GM23338 (cell line): ENCODE data around the gene ACADS. TPM values are rescaled to one million over a fixed set of nuclear protein-coding genes. Genes with fewer than 3 reads are reported as not detected.

Experiments
- ATAC-seq: fragments of 200-7000 bp; cut with Tn5 transposase; 3 replicates; pipeline ENCODE4 v1.9.1; 2020
- DNase-seq: peaks from one replicate; pipeline ENCODE4 v3.0.0-alpha.2; 2015; ENCODE audit warnings: low spot score
- H2AFZ ChIP-seq: fragments of 200-600 bp; sonication (generic); 2 replicates; pipeline ENCODE4 v1.8.0; 2016; ENCODE audit warnings: antibody characterized with exemption, mild to moderate bottlenecking, moderate library complexity
- H3F3A ChIP-seq: fragments of 200-600 bp; sonication (generic); replicated peaks from 2 replicates; pipeline ENCODE4 v1.8.0; 2017; ENCODE audit warnings: antibody characterized with exemption, mixed run types, low read depth
- H3K27ac ChIP-seq: fragments of 200-600 bp; sonication (generic); 2 replicates; pipeline ENCODE4 v1.6.1; 2016; ENCODE audit warnings: low read depth
- H3K27me3 ChIP-seq: fragments of 200-600 bp; sonication (generic); 2 replicates; pipeline ENCODE4 v1.8.0; 2016; ENCODE audit warnings: mild to moderate bottlenecking, mixed run types, moderate library complexity; ENCODE audit not compliant: insufficient read depth
- H3K36me3 ChIP-seq: fragments of 200-600 bp; sonication (generic); 2 replicates; pipeline ENCODE4 v1.8.0; 2016; ENCODE audit warnings: mild to moderate bottlenecking; ENCODE audit not compliant: insufficient read depth
- H3K4me1 ChIP-seq: fragments of 200-600 bp; sonication (generic); 2 replicates; pipeline ENCODE4 v1.8.0; 2016; ENCODE audit warnings: mild to moderate bottlenecking, moderate library complexity; ENCODE audit not compliant: insufficient read depth
- H3K4me2 ChIP-seq: fragments of 200-600 bp; sonication (generic); 2 replicates; pipeline ENCODE4 v1.7.1; 2017; ENCODE audit warnings: mixed run types
- H3K4me3 ChIP-seq: fragments of 200-600 bp; sonication (generic); 2 replicates; pipeline ENCODE4 v1.6.1; 2016; ENCODE audit warnings: mixed run types
- H3K79me2 ChIP-seq: fragments of 200-600 bp; sonication (generic); replicated peaks from 2 replicates; pipeline ENCODE4 v1.8.0; 2017; ENCODE audit warnings: mild to moderate bottlenecking; ENCODE audit not compliant: insufficient read depth
- H3K9me2 ChIP-seq: fragments of 200-600 bp; sonication (generic); 2 replicates; pipeline ENCODE4 v1.8.0; 2017; ENCODE audit not compliant: insufficient read depth
- H4K20me1 ChIP-seq: fragments of 200-600 bp; sonication (generic); replicated peaks from 2 replicates; pipeline ENCODE4 v1.8.0; 2017; ENCODE audit warnings: mild to moderate bottlenecking; ENCODE audit not compliant: insufficient read depth
- H3K27ac Mint-ChIP-seq: 2 replicates; pipeline ENCODE4 v1.8.0; 2020; ENCODE audit warnings: inconsistent platforms, mild to moderate bottlenecking, moderate library complexity, mixed read lengths
- H3K27me3 Mint-ChIP-seq: 3 replicates; pipeline ENCODE4 v1.8.0; 2022; ENCODE audit warnings: low read depth, mild to moderate bottlenecking, moderate library complexity, mixed read lengths, inconsistent platforms; ENCODE audit not compliant: insufficient read depth, poor library complexity
- H3K36me3 Mint-ChIP-seq: 3 replicates; pipeline ENCODE4 v1.8.0; 2021; ENCODE audit warnings: low read depth, mild to moderate bottlenecking, inconsistent platforms, moderate library complexity, mixed read lengths
- H3K4me1 Mint-ChIP-seq: 3 replicates; pipeline ENCODE4 v1.8.0; 2020; ENCODE audit warnings: mild to moderate bottlenecking, inconsistent platforms, mixed read lengths
- H3K4me3 Mint-ChIP-seq: 3 replicates; pipeline ENCODE4 v1.8.0; 2021; ENCODE audit warnings: moderate library complexity, mild to moderate bottlenecking, inconsistent platforms, mixed read lengths
- H3K9me3 Mint-ChIP-seq: 3 replicates; pipeline ENCODE4 v1.8.0; 2020; ENCODE audit warnings: moderate library complexity, mild to moderate bottlenecking, inconsistent platforms, mixed read lengths
- EZH2 ChIP-seq: fragments of 200-600 bp; sonication (generic); IDR thresholded peaks from one replicate; pipeline ENCODE4 v1.8.0; 2017; ENCODE audit warnings: antibody characterized with exemption, mild to moderate bottlenecking, low read depth; ENCODE audit not compliant: unreplicated experiment
- EZH2phosphoT487 ChIP-seq: fragments of 200-600 bp; sonication (generic); IDR thresholded peaks from one replicate; pipeline ENCODE4 v1.8.1; 2018; ENCODE audit warnings: antibody characterized with exemption; ENCODE audit not compliant: unreplicated experiment
- JUNB ChIP-seq: IDR thresholded peaks from one replicate; pipeline ENCODE4 v1.6.1; 2016; ENCODE audit warnings: antibody characterized with exemption; ENCODE audit not compliant: unreplicated experiment
- POLR2AphosphoS5 ChIP-seq: IDR thresholded peaks from 2 replicates; pipeline ENCODE4 v1.6.1; 2016; ENCODE audit warnings: antibody characterized with exemption, low read depth
- ZNF114 ChIP-seq: fragments of 250-450 bp; sonication (Bioruptor Pico); IDR thresholded peaks from 2 replicates; pipeline ENCODE4 v1.5.0; 2020; ENCODE audit warnings: mild to moderate bottlenecking, moderate library complexity
- polyA plus RNA-seq: library from polyadenylated mRNA; unstranded; fragments of >200 nt; fragmentation: Nextera tagmentation; extraction: Ambion mirVana; gene quantifications from 2 replicates; pipeline ENCODE4 v1.2.1, GENCODE V29; 2016
- total RNA-seq: library from RNA; depleted of rRNA; stranded (reverse); fragments of >200 nt; shearing (Covaris generic); gene quantifications from 2 replicates; pipeline ENCODE4 v1.2.3, GENCODE V29; 2014
- TF ChIP-seq, protein P1 (sequence below), 2 experiments: fragments of 200-600 bp in 1 of 2; sonication (generic) in 1 of 2; conservative IDR thresholded peaks; 2 replicates each; pipeline versions ENCODE4 v1.5.1 to v1.6.1; 2016 to 2017; ENCODE audit warnings: antibody characterized with exemption in 2 of 2, low read depth in 2 of 2, mild to moderate bottlenecking in 2 of 2, moderate library complexity in 1 of 2
- TF ChIP-seq, protein P2 (sequence below): fragments of 250-450 bp; sonication (Bioruptor Pico); IDR thresholded peaks from 2 replicates; pipeline ENCODE4 v1.5.0; 2020; ENCODE audit warnings: mild to moderate bottlenecking, moderate library complexity
- TF ChIP-seq, protein P3 (sequence below): IDR thresholded peaks from 2 replicates; pipeline ENCODE4 v1.6.1; 2016; ENCODE audit warnings: antibody characterized with exemption

The ACADS gene
- total and polyA plus RNA-seq, 2 experiments from 2014 or later: 3.1 to 5.7 TPM

DNA sequence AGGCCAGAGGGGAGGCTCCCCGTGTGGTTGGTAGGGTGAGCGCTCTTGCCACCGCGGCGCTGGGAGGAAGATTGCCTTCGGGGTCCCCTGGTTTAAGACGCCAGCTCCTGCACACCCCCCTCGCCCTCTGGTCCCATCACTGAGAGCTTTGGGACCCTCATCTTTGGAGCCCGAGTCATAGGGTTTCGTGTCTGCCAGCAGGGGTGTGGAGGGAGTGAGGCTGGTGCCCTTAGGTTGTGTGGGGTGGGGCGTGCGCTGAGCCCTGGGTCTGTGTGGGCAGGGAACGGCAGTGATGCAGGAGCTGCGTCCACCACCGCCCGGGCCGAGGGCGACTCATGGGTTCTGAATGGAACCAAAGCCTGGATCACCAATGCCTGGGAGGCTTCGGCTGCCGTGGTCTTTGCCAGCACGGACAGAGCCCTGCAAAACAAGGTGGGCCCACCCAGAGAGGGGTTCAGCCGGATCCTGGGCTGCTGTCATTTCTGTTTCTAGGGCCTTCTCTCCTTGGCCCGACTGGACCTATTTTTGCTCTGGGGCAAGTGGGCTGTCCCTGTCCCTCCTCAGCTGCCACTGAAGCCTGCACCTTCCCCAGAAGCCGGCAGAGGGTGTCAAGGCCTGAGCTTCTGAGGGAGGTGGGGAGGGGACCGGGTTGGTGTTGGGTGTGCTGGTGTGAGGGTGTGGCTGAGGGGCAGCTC lies 12.1 kb downstream of the ACADS start:
- Mint-ChIP-seq H3K27ac (no peak overlapping the region), H3K4me3 (no peak overlapping the region), H3K27me3 (peaks cover 4% of the 10 kb centered on the region), H3K4me1 (no peaks in the 10 kb centered on the region), H3K36me3 (peaks cover 11% of the 10 kb centered on the region), H3K9me3 (peaks cover 11% of the 10 kb centered on the region; the same call in 2 of the 3 replicates)
- no peak overlapping the region for H3K4me2 ChIP-seq
- DNase-seq (peak; percentile 68), ATAC-seq (peak; percentile 91)
- no peak overlapping the region for H3K4me3 ChIP-seq
- TF ChIP-seq, protein P1, sequence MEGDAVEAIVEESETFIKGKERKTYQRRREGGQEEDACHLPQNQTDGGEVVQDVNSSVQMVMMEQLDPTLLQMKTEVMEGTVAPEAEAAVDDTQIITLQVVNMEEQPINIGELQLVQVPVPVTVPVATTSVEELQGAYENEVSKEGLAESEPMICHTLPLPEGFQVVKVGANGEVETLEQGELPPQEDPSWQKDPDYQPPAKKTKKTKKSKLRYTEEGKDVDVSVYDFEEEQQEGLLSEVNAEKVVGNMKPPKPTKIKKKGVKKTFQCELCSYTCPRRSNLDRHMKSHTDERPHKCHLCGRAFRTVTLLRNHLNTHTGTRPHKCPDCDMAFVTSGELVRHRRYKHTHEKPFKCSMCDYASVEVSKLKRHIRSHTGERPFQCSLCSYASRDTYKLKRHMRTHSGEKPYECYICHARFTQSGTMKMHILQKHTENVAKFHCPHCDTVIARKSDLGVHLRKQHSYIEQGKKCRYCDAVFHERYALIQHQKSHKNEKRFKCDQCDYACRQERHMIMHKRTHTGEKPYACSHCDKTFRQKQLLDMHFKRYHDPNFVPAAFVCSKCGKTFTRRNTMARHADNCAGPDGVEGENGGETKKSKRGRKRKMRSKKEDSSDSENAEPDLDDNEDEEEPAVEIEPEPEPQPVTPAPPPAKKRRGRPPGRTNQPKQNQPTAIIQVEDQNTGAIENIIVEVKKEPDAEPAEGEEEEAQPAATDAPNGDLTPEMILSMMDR (conservative IDR thresholded peaks at IDR 0.05; ENCODE audit: low read depth in 2 of 2): peak; percentile 50 to 71
- TF ChIP-seq EZH2phosphoT487: no peak
- no peaks in the 10 kb centered on the region for H3F3A ChIP-seq
- no peaks in the 10 kb centered on the region for H3K4me1 ChIP-seq
- no peaks in the 10 kb centered on the region for H3K36me3 ChIP-seq
- no peak overlapping the region for H3K27ac ChIP-seq
- H4K20me1 ChIP-seq: no peaks in the 10 kb centered on the region
- H3K9me2 ChIP-seq: no peaks in the 10 kb centered on the region
- no peaks in the 10 kb centered on the region for H3K79me2 ChIP-seq
- no peaks in the 10 kb centered on the region for H3K27me3 ChIP-seq
- no peak overlapping the region for H2AFZ ChIP-seq

DNA sequence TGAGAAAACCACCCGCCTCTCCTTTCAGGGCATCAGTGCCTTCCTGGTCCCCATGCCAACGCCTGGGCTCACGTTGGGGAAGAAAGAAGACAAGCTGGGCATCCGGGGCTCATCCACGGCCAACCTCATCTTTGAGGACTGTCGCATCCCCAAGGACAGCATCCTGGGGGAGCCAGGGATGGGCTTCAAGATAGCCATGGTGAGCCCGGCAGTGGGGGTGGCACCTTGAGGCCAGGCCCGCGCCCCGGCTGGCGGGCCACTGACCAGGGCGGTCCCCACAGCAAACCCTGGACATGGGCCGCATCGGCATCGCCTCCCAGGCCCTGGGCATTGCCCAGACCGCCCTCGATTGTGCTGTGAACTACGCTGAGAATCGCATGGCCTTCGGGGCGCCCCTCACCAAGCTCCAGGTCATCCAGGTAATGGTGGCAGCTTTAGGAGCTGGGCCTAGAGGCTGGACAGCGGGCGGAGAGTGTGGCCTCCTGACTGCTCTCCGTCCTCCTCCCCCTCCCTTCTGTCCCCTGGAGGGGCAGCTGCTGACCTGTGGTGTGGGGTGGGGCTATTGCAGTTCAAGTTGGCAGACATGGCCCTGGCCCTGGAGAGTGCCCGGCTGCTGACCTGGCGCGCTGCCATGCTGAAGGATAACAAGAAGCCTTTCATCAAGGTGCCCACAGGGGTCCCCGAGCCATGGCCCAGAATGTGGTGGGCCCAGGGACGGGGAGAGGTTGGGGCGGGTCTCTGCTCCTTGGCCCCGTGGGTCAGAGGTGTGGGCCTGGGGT lies 12.8 kb downstream of the ACADS start:
- Histone ChIP-seq H3F3A (no peaks in the 10 kb centered on the region), H4K20me1 (no peaks in the 10 kb centered on the region), H3K4me3 (no peak overlapping the region), H2AFZ (no peak overlapping the region), H3K4me1 (no peaks in the 10 kb centered on the region), H3K36me3 (no peaks in the 10 kb centered on the region), H3K27ac (no peak overlapping the region), H3K4me2 (no peak overlapping the region), H3K27me3 (no peaks in the 10 kb centered on the region), H3K79me2 (no peaks in the 10 kb centered on the region), H3K9me2 (no peaks in the 10 kb centered on the region)
- Mint-ChIP-seq H3K9me3 (peaks cover 8% of the 10 kb centered on the region; the same call in 2 of the 3 replicates), H3K36me3 (peaks cover 7% of the 10 kb centered on the region), H3K27ac (no peak overlapping the region), H3K4me3 (no peak overlapping the region), H3K27me3 (peaks cover 4% of the 10 kb centered on the region), H3K4me1 (no peaks in the 10 kb centered on the region)
- DNase-seq (no peak), ATAC-seq (no peak)
- no peak for TF ChIP-seq EZH2
- TF ChIP-seq, protein P1 (conservative IDR thresholded peaks at IDR 0.05; ENCODE audit: low read depth in 2 of 2): no peak
- TF ChIP-seq JUNB: no peak
- TF ChIP-seq POLR2AphosphoS5: no peak
- no peak for TF ChIP-seq ZNF114 (CRISPR knock-in tag)
- TF ChIP-seq, protein P2, sequence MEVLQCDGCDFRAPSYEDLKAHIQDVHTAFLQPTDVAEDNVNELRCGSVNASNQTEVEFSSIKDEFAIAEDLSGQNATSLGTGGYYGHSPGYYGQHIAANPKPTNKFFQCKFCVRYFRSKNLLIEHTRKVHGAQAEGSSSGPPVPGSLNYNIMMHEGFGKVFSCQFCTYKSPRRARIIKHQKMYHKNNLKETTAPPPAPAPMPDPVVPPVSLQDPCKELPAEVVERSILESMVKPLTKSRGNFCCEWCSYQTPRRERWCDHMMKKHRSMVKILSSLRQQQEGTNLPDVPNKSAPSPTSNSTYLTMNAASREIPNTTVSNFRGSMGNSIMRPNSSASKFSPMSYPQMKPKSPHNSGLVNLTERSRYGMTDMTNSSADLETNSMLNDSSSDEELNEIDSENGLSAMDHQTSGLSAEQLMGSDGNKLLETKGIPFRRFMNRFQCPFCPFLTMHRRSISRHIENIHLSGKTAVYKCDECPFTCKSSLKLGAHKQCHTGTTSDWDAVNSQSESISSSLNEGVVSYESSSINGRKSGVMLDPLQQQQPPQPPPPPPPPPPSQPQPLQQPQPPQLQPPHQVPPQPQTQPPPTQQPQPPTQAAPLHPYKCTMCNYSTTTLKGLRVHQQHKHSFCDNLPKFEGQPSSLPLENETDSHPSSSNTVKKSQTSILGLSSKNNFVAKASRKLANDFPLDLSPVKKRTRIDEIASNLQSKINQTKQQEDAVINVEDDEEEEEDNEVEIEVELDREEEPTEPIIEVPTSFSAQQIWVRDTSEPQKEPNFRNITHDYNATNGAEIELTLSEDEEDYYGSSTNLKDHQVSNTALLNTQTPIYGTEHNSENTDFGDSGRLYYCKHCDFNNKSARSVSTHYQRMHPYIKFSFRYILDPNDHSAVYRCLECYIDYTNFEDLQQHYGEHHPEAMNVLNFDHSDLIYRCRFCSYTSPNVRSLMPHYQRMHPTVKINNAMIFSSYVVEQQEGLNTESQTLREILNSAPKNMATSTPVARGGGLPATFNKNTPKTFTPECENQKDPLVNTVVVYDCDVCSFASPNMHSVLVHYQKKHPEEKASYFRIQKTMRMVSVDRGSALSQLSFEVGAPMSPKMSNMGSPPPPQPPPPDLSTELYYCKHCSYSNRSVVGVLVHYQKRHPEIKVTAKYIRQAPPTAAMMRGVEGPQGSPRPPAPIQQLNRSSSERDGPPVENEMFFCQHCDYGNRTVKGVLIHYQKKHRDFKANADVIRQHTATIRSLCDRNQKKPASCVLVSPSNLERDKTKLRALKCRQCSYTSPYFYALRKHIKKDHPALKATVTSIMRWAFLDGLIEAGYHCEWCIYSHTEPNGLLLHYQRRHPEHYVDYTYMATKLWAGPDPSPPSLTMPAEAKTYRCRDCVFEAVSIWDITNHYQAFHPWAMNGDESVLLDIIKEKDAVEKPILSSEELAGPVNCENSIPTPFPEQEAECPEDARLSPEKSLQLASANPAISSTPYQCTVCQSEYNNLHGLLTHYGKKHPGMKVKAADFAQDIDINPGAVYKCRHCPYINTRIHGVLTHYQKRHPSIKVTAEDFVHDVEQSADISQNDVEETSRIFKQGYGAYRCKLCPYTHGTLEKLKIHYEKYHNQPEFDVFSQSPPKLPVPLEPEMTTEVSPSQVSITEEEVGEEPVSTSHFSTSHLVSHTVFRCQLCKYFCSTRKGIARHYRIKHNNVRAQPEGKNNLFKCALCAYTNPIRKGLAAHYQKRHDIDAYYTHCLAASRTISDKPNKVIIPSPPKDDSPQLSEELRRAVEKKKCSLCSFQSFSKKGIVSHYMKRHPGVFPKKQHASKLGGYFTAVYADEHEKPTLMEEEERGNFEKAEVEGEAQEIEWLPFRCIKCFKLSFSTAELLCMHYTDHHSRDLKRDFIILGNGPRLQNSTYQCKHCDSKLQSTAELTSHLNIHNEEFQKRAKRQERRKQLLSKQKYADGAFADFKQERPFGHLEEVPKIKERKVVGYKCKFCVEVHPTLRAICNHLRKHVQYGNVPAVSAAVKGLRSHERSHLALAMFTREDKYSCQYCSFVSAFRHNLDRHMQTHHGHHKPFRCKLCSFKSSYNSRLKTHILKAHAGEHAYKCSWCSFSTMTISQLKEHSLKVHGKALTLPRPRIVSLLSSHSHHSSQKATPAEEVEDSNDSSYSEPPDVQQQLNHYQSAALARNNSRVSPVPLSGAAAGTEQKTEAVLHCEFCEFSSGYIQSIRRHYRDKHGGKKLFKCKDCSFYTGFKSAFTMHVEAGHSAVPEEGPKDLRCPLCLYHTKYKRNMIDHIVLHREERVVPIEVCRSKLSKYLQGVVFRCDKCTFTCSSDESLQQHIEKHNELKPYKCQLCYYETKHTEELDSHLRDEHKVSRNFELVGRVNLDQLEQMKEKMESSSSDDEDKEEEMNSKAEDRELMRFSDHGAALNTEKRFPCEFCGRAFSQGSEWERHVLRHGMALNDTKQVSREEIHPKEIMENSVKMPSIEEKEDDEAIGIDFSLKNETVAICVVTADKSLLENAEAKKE (CRISPR knock-in tag): no peak
- TF ChIP-seq, protein P3, sequence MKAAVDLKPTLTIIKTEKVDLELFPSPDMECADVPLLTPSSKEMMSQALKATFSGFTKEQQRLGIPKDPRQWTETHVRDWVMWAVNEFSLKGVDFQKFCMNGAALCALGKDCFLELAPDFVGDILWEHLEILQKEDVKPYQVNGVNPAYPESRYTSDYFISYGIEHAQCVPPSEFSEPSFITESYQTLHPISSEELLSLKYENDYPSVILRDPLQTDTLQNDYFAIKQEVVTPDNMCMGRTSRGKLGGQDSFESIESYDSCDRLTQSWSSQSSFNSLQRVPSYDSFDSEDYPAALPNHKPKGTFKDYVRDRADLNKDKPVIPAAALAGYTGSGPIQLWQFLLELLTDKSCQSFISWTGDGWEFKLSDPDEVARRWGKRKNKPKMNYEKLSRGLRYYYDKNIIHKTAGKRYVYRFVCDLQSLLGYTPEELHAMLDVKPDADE: no peak
- no peak for TF ChIP-seq EZH2phosphoT487
